HepG2 (cell line): ENCODE measurements around the gene LURAP1L. TPM values are rescaled to one million over a fixed set of nuclear protein-coding genes. Genes with fewer than 3 reads are reported as not detected.

Source experiments
- FOXJ3 ChIP-seq: sonication (generic); formaldehyde crosslinking; IDR thresholded peaks from 2 replicates; pipeline ENCODE4 v1.4.0; 2020; ENCODE audit warnings: missing genetic modification reagents, mild to moderate bottlenecking, borderline replicate concordance
- MED13 ChIP-seq: sonication (generic); formaldehyde crosslinking; IDR thresholded peaks from 2 replicates; pipeline ENCODE4 v1.5.0; 2020; ENCODE audit warnings: missing genetic modification reagents
- MXD4 ChIP-seq: IDR thresholded peaks from 2 replicates; pipeline ENCODE4 v1.6.1; 2016; ENCODE audit warnings: mild to moderate bottlenecking, missing biosample characterization, missing genetic modification reagents
- SKI ChIP-seq: fragments of 450-650 bp; IDR thresholded peaks from one replicate; pipeline ENCODE4 v1.6.1; 2018; ENCODE audit warnings: mild to moderate bottlenecking; ENCODE audit not compliant: partially characterized antibody
- SOX5 ChIP-seq: IDR thresholded peaks from 2 replicates; pipeline ENCODE4 v1.6.1; 2016; ENCODE audit warnings: borderline replicate concordance
- ZBTB33 ChIP-seq: sonication (generic); formaldehyde crosslinking; IDR thresholded peaks from 2 replicates; pipeline ENCODE4 v1.4.0; 2020; ENCODE audit warnings: missing genetic modification reagents
- ZNF143 ChIP-seq: sonication (generic); formaldehyde crosslinking; IDR thresholded peaks from 2 replicates; pipeline ENCODE4 v1.4.0; 2020; ENCODE audit warnings: missing genetic modification reagents
- ZNF264 ChIP-seq: sonication (generic); formaldehyde crosslinking; IDR thresholded peaks from 2 replicates; pipeline ENCODE4 v1.4.0; 2020; ENCODE audit warnings: missing genetic modification reagents
- ZNF441 ChIP-seq: sonication (generic); formaldehyde crosslinking; IDR thresholded peaks from 2 replicates; pipeline ENCODE4 v1.7.0; 2021; ENCODE audit warnings: missing genetic modification reagents, borderline replicate concordance
- ZSCAN5A ChIP-seq: sonication (generic); formaldehyde crosslinking; IDR thresholded peaks from 2 replicates; pipeline ENCODE4 v1.8.0; 2022; ENCODE audit warnings: mild to moderate bottlenecking, missing genetic modification reagents, borderline replicate concordance
- ZSCAN9 ChIP-seq: IDR thresholded peaks from 2 replicates; pipeline ENCODE4 v1.6.1; 2016; ENCODE audit warnings: borderline replicate concordance
- polyA plus RNA-seq, 8 experiments: library from polyadenylated mRNA; depleted of rRNA in 3 of 8; stranded (reverse) in 7 of 8; unstranded in 1 of 8; fragments of >200 nt; fragmentation: Illumina TruSeq in 4 of 8; extraction: Trizol in 4 of 8; gene quantifications; 2 replicates each; pipeline versions ENCODE4 v1.2.1 to v1.2.3, GENCODE V29; 2011 to 2016; ENCODE audit warnings: low read depth in 4 of 8, missing spikeins in 1 of 8, mixed read lengths in 1 of 8; ENCODE audit not compliant: insufficient read depth in 1 of 8
- total RNA-seq, 5 experiments: library from RNA; depleted of rRNA; stranded (reverse); fragments of >200 nt; fragmentation: Illumina TruSeq; extraction: Trizol; gene quantifications; 2 replicates each; pipeline ENCODE4 v1.2.3, GENCODE V29; 2016; ENCODE audit warnings: low read depth in 1 of 5
- TF ChIP-seq, protein P1 (sequence below): sonication (generic); formaldehyde crosslinking; conservative IDR thresholded peaks from 2 replicates; pipeline ENCODE4 v1.4.0; 2020; ENCODE audit warnings: mild to moderate bottlenecking, missing genetic modification reagents, moderate library complexity
- TF ChIP-seq, protein P2 (sequence below): IDR thresholded peaks from 2 replicates; pipeline ENCODE4 v1.4.0; 2020; ENCODE audit warnings: mild to moderate bottlenecking, missing genetic modification reagents
- TF ChIP-seq, protein P3 (sequence below): sonication (generic); formaldehyde crosslinking; conservative IDR thresholded peaks from 2 replicates; pipeline ENCODE4 v1.4.0; 2020; ENCODE audit warnings: missing genetic modification reagents
- TF ChIP-seq, protein P4 (sequence below): sonication (generic); formaldehyde crosslinking; IDR thresholded peaks from 2 replicates; pipeline ENCODE4 v1.9.0; 2021; ENCODE audit warnings: missing genetic modification reagents, mild to moderate bottlenecking, borderline replicate concordance

Gene LURAP1L
- total and polyA plus RNA-seq, 2 of the 13 experiments (the other 11 are each of a cell fraction or from before 2014, with no cell fraction given) = 6.7 to 16.6 TPM

- TF ChIP-seq ZSCAN5A (CRISPR knock-in tag) = no peak
- TF ChIP-seq, protein P1, sequence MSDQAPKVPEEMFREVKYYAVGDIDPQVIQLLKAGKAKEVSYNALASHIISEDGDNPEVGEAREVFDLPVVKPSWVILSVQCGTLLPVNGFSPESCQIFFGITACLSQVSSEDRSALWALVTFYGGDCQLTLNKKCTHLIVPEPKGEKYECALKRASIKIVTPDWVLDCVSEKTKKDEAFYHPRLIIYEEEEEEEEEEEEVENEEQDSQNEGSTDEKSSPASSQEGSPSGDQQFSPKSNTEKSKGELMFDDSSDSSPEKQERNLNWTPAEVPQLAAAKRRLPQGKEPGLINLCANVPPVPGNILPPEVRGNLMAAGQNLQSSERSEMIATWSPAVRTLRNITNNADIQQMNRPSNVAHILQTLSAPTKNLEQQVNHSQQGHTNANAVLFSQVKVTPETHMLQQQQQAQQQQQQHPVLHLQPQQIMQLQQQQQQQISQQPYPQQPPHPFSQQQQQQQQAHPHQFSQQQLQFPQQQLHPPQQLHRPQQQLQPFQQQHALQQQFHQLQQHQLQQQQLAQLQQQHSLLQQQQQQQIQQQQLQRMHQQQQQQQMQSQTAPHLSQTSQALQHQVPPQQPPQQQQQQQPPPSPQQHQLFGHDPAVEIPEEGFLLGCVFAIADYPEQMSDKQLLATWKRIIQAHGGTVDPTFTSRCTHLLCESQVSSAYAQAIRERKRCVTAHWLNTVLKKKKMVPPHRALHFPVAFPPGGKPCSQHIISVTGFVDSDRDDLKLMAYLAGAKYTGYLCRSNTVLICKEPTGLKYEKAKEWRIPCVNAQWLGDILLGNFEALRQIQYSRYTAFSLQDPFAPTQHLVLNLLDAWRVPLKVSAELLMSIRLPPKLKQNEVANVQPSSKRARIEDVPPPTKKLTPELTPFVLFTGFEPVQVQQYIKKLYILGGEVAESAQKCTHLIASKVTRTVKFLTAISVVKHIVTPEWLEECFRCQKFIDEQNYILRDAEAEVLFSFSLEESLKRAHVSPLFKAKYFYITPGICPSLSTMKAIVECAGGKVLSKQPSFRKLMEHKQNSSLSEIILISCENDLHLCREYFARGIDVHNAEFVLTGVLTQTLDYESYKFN = peak; percentile 89
- no peak for TF ChIP-seq ZNF441 (CRISPR knock-in tag)
- TF ChIP-seq MED13 = no peak
- TF ChIP-seq ZNF143 = no peak
- TF ChIP-seq ZSCAN9 (CRISPR knock-in tag) = peak; percentile 84; the same call in 1 of the 2 replicates
- TF ChIP-seq ZBTB33 = no peak
- no peak for TF ChIP-seq SKI
- TF ChIP-seq, protein P2, sequence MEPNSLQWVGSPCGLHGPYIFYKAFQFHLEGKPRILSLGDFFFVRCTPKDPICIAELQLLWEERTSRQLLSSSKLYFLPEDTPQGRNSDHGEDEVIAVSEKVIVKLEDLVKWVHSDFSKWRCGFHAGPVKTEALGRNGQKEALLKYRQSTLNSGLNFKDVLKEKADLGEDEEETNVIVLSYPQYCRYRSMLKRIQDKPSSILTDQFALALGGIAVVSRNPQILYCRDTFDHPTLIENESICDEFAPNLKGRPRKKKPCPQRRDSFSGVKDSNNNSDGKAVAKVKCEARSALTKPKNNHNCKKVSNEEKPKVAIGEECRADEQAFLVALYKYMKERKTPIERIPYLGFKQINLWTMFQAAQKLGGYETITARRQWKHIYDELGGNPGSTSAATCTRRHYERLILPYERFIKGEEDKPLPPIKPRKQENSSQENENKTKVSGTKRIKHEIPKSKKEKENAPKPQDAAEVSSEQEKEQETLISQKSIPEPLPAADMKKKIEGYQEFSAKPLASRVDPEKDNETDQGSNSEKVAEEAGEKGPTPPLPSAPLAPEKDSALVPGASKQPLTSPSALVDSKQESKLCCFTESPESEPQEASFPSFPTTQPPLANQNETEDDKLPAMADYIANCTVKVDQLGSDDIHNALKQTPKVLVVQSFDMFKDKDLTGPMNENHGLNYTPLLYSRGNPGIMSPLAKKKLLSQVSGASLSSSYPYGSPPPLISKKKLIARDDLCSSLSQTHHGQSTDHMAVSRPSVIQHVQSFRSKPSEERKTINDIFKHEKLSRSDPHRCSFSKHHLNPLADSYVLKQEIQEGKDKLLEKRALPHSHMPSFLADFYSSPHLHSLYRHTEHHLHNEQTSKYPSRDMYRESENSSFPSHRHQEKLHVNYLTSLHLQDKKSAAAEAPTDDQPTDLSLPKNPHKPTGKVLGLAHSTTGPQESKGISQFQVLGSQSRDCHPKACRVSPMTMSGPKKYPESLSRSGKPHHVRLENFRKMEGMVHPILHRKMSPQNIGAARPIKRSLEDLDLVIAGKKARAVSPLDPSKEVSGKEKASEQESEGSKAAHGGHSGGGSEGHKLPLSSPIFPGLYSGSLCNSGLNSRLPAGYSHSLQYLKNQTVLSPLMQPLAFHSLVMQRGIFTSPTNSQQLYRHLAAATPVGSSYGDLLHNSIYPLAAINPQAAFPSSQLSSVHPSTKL = peak; percentile 97
- no peak for TF ChIP-seq ZNF264 (CRISPR knock-in tag)
- peak; percentile 50; the same call in 1 of the 2 replicates for TF ChIP-seq FOXJ3
- TF ChIP-seq, protein P3, sequence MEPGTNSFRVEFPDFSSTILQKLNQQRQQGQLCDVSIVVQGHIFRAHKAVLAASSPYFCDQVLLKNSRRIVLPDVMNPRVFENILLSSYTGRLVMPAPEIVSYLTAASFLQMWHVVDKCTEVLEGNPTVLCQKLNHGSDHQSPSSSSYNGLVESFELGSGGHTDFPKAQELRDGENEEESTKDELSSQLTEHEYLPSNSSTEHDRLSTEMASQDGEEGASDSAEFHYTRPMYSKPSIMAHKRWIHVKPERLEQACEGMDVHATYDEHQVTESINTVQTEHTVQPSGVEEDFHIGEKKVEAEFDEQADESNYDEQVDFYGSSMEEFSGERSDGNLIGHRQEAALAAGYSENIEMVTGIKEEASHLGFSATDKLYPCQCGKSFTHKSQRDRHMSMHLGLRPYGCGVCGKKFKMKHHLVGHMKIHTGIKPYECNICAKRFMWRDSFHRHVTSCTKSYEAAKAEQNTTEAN (CRISPR knock-in tag) = 0 out of 2 replicates have a peak, but pooled peaks have one; percentile 44
- no peak for TF ChIP-seq MXD4 (CRISPR knock-in tag)
- TF ChIP-seq, protein P4, sequence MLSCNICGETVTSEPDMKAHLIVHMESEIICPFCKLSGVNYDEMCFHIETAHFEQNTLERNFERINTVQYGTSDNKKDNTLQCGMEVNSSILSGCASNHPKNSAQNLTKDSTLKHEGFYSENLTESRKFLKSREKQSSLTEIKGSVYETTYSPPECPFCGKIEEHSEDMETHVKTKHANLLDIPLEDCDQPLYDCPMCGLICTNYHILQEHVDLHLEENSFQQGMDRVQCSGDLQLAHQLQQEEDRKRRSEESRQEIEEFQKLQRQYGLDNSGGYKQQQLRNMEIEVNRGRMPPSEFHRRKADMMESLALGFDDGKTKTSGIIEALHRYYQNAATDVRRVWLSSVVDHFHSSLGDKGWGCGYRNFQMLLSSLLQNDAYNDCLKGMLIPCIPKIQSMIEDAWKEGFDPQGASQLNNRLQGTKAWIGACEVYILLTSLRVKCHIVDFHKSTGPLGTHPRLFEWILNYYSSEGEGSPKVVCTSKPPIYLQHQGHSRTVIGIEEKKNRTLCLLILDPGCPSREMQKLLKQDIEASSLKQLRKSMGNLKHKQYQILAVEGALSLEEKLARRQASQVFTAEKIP (CRISPR knock-in tag) = no peak
- peak; percentile 99 for TF ChIP-seq SOX5 (CRISPR knock-in tag)
Measured at GRCh38 chr9:12816656-12817101, 41.9 kb downstream of the LURAP1L start (continued).
